ENCODE results near the gene DISC1. TPM values are rescaled to one million over a fixed set of nuclear protein-coding genes. Genes with fewer than 3 reads are reported as not detected.
"Not testable (repeated sequence)": the region's sequence is repeated elsewhere in the genome, so short reads cannot be mapped to it uniquely, and the experiment has no call there.

The DISC1 gene
- polyA plus RNA-seq, 1 of the 3 experiments (the other 2 are of a cell fraction), result 1.7 TPM

DNA sequence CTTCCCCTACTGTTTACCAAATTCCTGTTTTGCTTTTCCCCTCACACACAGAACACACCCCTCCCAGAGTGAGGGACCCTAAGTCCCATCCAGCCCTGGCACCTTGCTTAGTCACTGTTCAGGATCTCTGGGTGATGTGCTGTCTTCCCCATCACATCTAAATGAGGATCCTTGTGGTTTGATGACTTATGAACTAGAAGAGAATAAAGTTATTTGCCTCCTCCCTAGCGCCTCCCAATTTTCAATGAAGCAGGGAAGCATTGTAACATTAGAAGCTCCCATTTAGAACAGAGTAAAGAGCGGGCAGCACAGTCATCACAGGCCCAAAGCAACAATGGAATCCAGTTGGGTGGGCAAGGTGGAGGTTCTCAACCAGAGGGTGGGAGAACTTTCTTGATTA is 27.0 kb downstream of the DISC1 start:
- no peak for TF ChIP-seq FOXJ3 (CRISPR knock-in tag; IDR thresholded peaks at IDR 0.05)
- TF ChIP-seq EZH2phosphoT487 (IDR thresholded peaks at IDR 0.05; ENCODE audit: borderline replicate concordance, low read depth), result no peak
- TF ChIP-seq, protein P1, sequence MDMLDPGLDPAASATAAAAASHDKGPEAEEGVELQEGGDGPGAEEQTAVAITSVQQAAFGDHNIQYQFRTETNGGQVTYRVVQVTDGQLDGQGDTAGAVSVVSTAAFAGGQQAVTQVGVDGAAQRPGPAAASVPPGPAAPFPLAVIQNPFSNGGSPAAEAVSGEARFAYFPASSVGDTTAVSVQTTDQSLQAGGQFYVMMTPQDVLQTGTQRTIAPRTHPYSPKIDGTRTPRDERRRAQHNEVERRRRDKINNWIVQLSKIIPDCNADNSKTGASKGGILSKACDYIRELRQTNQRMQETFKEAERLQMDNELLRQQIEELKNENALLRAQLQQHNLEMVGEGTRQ (IDR thresholded peaks at IDR 0.05; ENCODE audit: borderline replicate concordance, low read depth, low read length), result no peak
- no peak for TF ChIP-seq ELF1 (IDR thresholded peaks at IDR 0.05)
- Histone ChIP-seq H3K4me1 (ENCODE audit: control insufficient read depth in 1 of 2, insufficient read depth in 2 of 2, low read depth in 1 of 2, low read length in 1 of 2) (no peaks in the 10 kb centered on the region), H3K4me2 (no peak overlapping the region), H3K27me3 (ENCODE audit: insufficient read depth) (no peaks in the 10 kb centered on the region), H3K9me3 (no peaks in the 10 kb centered on the region), H3K9me2 (no peaks in the 10 kb centered on the region), H3K9ac (no peak overlapping the region), H3K79me2 (ENCODE audit: insufficient read depth) (no peaks in the 10 kb centered on the region; the same call in 1 of the 2 replicates), H4K20me1 (ENCODE audit: insufficient read depth) (no peaks in the 10 kb centered on the region), H3F3A (replicated peaks; ENCODE audit: insufficient read depth) (no peaks in the 10 kb centered on the region), H3K36me3 (replicated peaks in 1 of 2; ENCODE audit: control insufficient read depth in 1 of 2, insufficient read depth in 2 of 2, low read length in 1 of 2) (no peaks in the 10 kb centered on the region), H2AFZ (ENCODE audit: low read depth) (no peak overlapping the region), H3K27ac (ENCODE audit: low read depth in 2 of 2, low read length in 1 of 2) (no peak overlapping the region), H3K4me3 (ENCODE audit: low read depth in 2 of 2, low read length in 1 of 2) (no peak overlapping the region)
- ChIA-PET CTCF (interaction anchor here (0.7 kb wide), 1 partner anchor 16 kb away, joined by 3 read pairs; no protein-coding TSS in a partner anchor), POLR2A (no interaction called here)
- WGBS (ENCODE audit: low lambda C conversion rate), result 90% methylated on average over 2 of the region's 2 CpGs
- no peak for DNase-seq

DNA sequence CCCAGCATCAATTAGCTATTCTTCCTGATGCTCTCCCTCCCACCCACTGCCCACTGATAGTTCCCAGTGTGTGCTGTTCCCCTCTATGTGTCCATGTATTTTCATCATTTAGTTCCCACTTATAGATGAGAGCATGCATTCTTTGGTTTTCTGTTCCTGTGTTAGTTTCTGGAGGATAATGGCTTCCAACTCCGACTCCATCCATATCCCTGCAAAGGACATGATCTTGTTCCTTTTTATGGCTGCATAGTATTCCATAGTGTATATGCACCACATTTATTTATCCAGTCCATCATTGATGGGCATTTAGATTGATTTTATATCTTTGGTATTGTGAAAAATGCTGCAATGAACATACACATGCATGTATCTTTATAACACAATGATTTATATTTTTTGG is 30.2 kb downstream of the DISC1 start:
- Histone ChIP-seq H3K9me3 (no peaks in the 10 kb centered on the region), H3K9me2 (no peaks in the 10 kb centered on the region), H3K4me3 (ENCODE audit: low read depth in 2 of 2, low read length in 1 of 2) (no peak overlapping the region), H3F3A (replicated peaks; ENCODE audit: insufficient read depth) (no peaks in the 10 kb centered on the region), H3K36me3 (replicated peaks in 1 of 2; ENCODE audit: control insufficient read depth in 1 of 2, insufficient read depth in 2 of 2, low read length in 1 of 2) (no peaks in the 10 kb centered on the region), H3K4me2 (no peak overlapping the region), H3K79me2 (ENCODE audit: insufficient read depth) (no peaks in the 10 kb centered on the region), H2AFZ (ENCODE audit: low read depth) (no peak overlapping the region), H3K27ac (ENCODE audit: low read depth in 2 of 2, low read length in 1 of 2) (no peak overlapping the region), H3K27me3 (ENCODE audit: insufficient read depth) (no peaks in the 10 kb centered on the region), H3K9ac (no peak overlapping the region), H4K20me1 (ENCODE audit: insufficient read depth) (no peaks in the 10 kb centered on the region), H3K4me1 (ENCODE audit: control insufficient read depth in 1 of 2, insufficient read depth in 2 of 2, low read depth in 1 of 2, low read length in 1 of 2) (no peaks in the 10 kb centered on the region)
- POLR2A ChIA-PET, result no interaction called here
- no peak for DNase-seq
- WGBS (ENCODE audit: low lambda C conversion rate), result 31% methylated on average over 1 of the region's 1 CpG
- TF ChIP-seq, protein P2, sequence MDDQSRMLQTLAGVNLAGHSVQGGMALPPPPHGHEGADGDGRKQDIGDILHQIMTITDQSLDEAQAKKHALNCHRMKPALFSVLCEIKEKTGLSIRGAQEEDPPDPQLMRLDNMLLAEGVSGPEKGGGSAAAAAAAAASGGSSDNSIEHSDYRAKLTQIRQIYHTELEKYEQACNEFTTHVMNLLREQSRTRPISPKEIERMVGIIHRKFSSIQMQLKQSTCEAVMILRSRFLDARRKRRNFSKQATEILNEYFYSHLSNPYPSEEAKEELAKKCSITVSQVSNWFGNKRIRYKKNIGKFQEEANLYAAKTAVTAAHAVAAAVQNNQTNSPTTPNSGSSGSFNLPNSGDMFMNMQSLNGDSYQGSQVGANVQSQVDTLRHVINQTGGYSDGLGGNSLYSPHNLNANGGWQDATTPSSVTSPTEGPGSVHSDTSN (IDR thresholded peaks at IDR 0.05), result no peak
- no peak for TF ChIP-seq JUND (IDR thresholded peaks at IDR 0.05)
- no peak for TF ChIP-seq GABPA (IDR thresholded peaks at IDR 0.05; ENCODE audit: low read depth)
- no peak for TF ChIP-seq TAF1 (IDR thresholded peaks at IDR 0.05; ENCODE audit: borderline replicate concordance, low read depth, low read length)
- TF ChIP-seq, protein P3, sequence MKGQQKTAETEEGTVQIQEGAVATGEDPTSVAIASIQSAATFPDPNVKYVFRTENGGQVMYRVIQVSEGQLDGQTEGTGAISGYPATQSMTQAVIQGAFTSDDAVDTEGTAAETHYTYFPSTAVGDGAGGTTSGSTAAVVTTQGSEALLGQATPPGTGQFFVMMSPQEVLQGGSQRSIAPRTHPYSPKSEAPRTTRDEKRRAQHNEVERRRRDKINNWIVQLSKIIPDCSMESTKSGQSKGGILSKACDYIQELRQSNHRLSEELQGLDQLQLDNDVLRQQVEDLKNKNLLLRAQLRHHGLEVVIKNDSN (IDR thresholded peaks at IDR 0.05; ENCODE audit: borderline replicate concordance, low read depth), result no peak
- TF ChIP-seq MEF2A (IDR thresholded peaks at IDR 0.05; ENCODE audit: borderline replicate concordance, low read depth), result no peak
- TF ChIP-seq NFIC (IDR thresholded peaks at IDR 0.05; ENCODE audit: borderline replicate concordance), result no peak
- TF ChIP-seq RXRA (IDR thresholded peaks at IDR 0.05; ENCODE audit: borderline replicate concordance, low read depth), result no peak
- no peak for TF ChIP-seq EZH2phosphoT487 (IDR thresholded peaks at IDR 0.05; ENCODE audit: borderline replicate concordance, low read depth)
- no peak for TF ChIP-seq RFX5 (IDR thresholded peaks at IDR 0.05; ENCODE audit: low read length)
- no peak for TF ChIP-seq RAD21 (IDR thresholded peaks at IDR 0.05; ENCODE audit: low read length)
- TF ChIP-seq FOXM1 (IDR thresholded peaks at IDR 0.05; ENCODE audit: low read depth), result no peak
- CTCF ChIA-PET, result no interaction called here

DNA sequence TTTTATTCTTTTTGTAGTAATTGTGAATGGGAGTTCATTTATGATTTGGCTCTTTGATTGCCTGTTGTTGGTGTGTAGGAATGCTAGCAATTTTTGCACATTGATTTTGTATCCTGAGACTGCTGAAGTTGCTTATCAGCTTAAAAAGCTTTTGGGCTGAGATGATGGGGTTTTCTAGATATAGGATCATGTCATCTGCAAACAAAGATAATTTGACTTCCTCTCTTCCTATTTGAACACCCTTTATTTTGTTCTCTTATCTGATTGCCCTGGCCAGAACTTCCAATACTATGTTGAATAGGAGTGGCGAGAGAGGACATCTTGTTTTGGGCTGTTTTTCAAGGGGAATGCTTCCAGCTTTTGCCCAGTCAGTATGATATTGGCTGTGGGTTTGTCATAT is 31.6 kb downstream of the DISC1 start:
- POLR2A ChIA-PET, result not testable (repeated sequence)

More for the DNA sequence above, 31.6 kb downstream of the DISC1 start:
- WGBS (ENCODE audit: low lambda C conversion rate), result 67% methylated on average over 1 of the region's 1 CpG
- not testable (repeated sequence) for H3F3A ChIP-seq (replicated peaks; ENCODE audit: insufficient read depth); H3K4me1 ChIP-seq (ENCODE audit: control insufficient read depth in 1 of 2, insufficient read depth in 2 of 2, low read depth in 1 of 2, low read length in 1 of 2); H3K4me2 ChIP-seq; H3K79me2 ChIP-seq (ENCODE audit: insufficient read depth); H3K9me3 ChIP-seq; H3K36me3 ChIP-seq (replicated peaks in 1 of 2; ENCODE audit: control insufficient read depth in 1 of 2, insufficient read depth in 2 of 2, low read length in 1 of 2); H3K27me3 ChIP-seq (ENCODE audit: insufficient read depth); DNase-seq; H2AFZ ChIP-seq (ENCODE audit: low read depth); H3K27ac ChIP-seq (ENCODE audit: low read depth in 2 of 2, low read length in 1 of 2); H3K4me3 ChIP-seq (ENCODE audit: low read depth in 2 of 2, low read length in 1 of 2); H4K20me1 ChIP-seq (ENCODE audit: insufficient read depth); H3K9me2 ChIP-seq; H3K9ac ChIP-seq
- CTCF ChIA-PET, result interaction anchor here (0.6 to 0.8 kb wide), 2 partner anchors 30 to 1588 kb away, joined by 3 to 5 read pairs; no protein-coding TSS in a partner anchor

All from SK-N-SH (cell line).